HCT116 (cell line): Measurements from ENCODE around the gene SQSTM1. TPM values are rescaled to one million over a fixed set of nuclear protein-coding genes. Genes with fewer than 3 reads are reported as not detected.

Experiments
- ATAC-seq: fragments of 200-7000 bp; cut with Tn5 transposase; 2 replicates; pipeline ENCODE4 v1.9.1; 2020; ENCODE audit warnings: mild to moderate bottlenecking, moderate library complexity
- BruUV-seq: library from RNA; stranded (reverse); fragments of 400-500 nt; replicated peaks from 2 replicates; lab custom pipeline; 2021; lab: Mats Ljungman, UMichigan
- CTCF ChIA-PET: fragments of 300-600 bp; sonication (Branson Sonifier 250); formaldehyde crosslinking; loops from one replicate; lab custom pipeline; 2021; ENCODE audit warnings: antibody characterized with exemption; lab: Charles Lee
- POLR2A ChIA-PET: fragments of 300-600, 350-600 bp; sonication (Branson Sonifier 250); formaldehyde crosslinking; loops from one replicate; lab custom pipeline; 2021; ENCODE audit warnings: antibody characterized with exemption; lab: Charles Lee
- RAD21 ChIA-PET, 2 experiments: fragments of 300-600 bp; sonication (Branson Sonifier 250); formaldehyde crosslinking; loops; one replicate each; lab custom pipeline; 2023; ENCODE audit warnings: low total read pairs in 2 of 2; ENCODE audit not compliant: uncharacterized antibody in 2 of 2, unreplicated experiment in 2 of 2, low non-redundant PET in 1 of 2; lab: Charles Lee
- DNase-seq: peaks from one replicate; pipeline ENCODE4 v3.0.0-alpha.2; 2010; ENCODE audit warnings: low read depth, low spot score
- H2AFZ ChIP-seq: fragments of 200-600 bp; shearing (Covaris generic), sonication (generic); 2 replicates; pipeline ENCODE4 v1.6.1; 2017; ENCODE audit warnings: low read depth, mixed run types, mixed read lengths, antibody characterized with exemption, low read length; ENCODE audit not compliant: poor library complexity, severe bottlenecking
- H3K27ac ChIP-seq: 2 replicates; pipeline ENCODE4 v1.5.1; 2012; ENCODE audit warnings: low read depth, low read length
- H3K27me3 ChIP-seq: fragments of 200-600 bp; sonication (generic); 2 replicates; pipeline ENCODE4 v1.6.1; 2016; ENCODE audit warnings: mixed run types, low read length, mixed read lengths; ENCODE audit not compliant: insufficient read depth
- H3K36me3 ChIP-seq, 2 experiments: fragments of 200-500 bp in 1 of 2; fragments of 200-600 bp in 1 of 2; sonication (Bioruptor generic) in 1 of 2; sonication (generic) in 1 of 2; 2 replicates each; pipeline versions ENCODE4 v1.5.1 to v1.6.1; 2014 to 2016; ENCODE audit warnings: low read length in 2 of 2, inconsistent platforms in 1 of 2, mixed read lengths in 1 of 2, mixed run types in 1 of 2; ENCODE audit not compliant: insufficient read depth in 2 of 2, control insufficient read depth in 1 of 2
- H3K4me1 ChIP-seq, 2 experiments: fragments of 200-600 bp in 1 of 2; sonication (generic) in 1 of 2; 2 replicates each; pipeline versions ENCODE4 v1.5.1 to v1.6.1; 2012 to 2017; ENCODE audit warnings: low read length in 2 of 2, inconsistent platforms in 1 of 2, mild to moderate bottlenecking in 1 of 2, mixed read lengths in 1 of 2, mixed run types in 1 of 2, moderate library complexity in 1 of 2; ENCODE audit not compliant: insufficient read depth in 2 of 2, control insufficient read depth in 1 of 2
- H3K4me2 ChIP-seq: fragments of 200-600 bp; sonication (generic); 2 replicates; pipeline ENCODE4 v1.6.1; 2017; ENCODE audit warnings: mixed run types, low read length, mixed read lengths
- H3K4me3 ChIP-seq, 2 experiments: fragments of 200-600 bp in 1 of 2; sonication (generic) in 1 of 2; replicated peaks in 1 of 2; 2 replicates each; pipeline ENCODE4 v1.5.1; 2011 to 2016; ENCODE audit warnings: low read length in 2 of 2, control low read depth in 1 of 2, low read depth in 1 of 2, mild to moderate bottlenecking in 1 of 2, mixed read lengths in 1 of 2, mixed run types in 1 of 2
- H3K79me2 ChIP-seq: fragments of 200-600 bp; sonication (generic); 2 replicates; pipeline ENCODE4 v1.6.1; 2017; ENCODE audit warnings: mild to moderate bottlenecking, mixed run types, low read length, moderate library complexity, mixed read lengths; ENCODE audit not compliant: insufficient read depth
- H3K9ac ChIP-seq: fragments of 200-600 bp; sonication (generic); 2 replicates; pipeline ENCODE4 v1.6.1; 2016; ENCODE audit warnings: low read length, mixed read lengths
- H3K9me2 ChIP-seq: fragments of 200-600 bp; sonication (generic), shearing (Covaris generic); 2 replicates; pipeline ENCODE4 v1.6.1; 2017; ENCODE audit warnings: mixed run types, mild to moderate bottlenecking, moderate library complexity; ENCODE audit not compliant: insufficient read depth
- H3K9me3 ChIP-seq, 2 experiments: fragments of 200-500 bp in 1 of 2; fragments of 200-600 bp in 1 of 2; sonication (Bioruptor generic) in 1 of 2; sonication (generic) in 1 of 2; 2 replicates each; pipeline ENCODE4 v1.6.1; 2014 to 2017; ENCODE audit warnings: low read length in 2 of 2, mixed read lengths in 2 of 2, inconsistent platforms in 1 of 2, low read depth in 1 of 2, mild to moderate bottlenecking in 1 of 2, mixed run types in 1 of 2, moderate library complexity in 1 of 2; ENCODE audit not compliant: control insufficient read depth in 1 of 2, insufficient read depth in 1 of 2
- H4K20me1 ChIP-seq: fragments of 200-600 bp; sonication (generic), shearing (Covaris generic); 2 replicates; pipeline ENCODE4 v1.6.1; 2017; ENCODE audit warnings: mixed run types, mild to moderate bottlenecking, moderate library complexity; ENCODE audit not compliant: insufficient read depth
- CEBPB ChIP-seq: IDR thresholded peaks from 2 replicates; pipeline ENCODE4 v1.6.1; 2012; ENCODE audit warnings: low read depth
- EZH2phosphoT487 ChIP-seq: fragments of 200-600 bp; IDR thresholded peaks from 2 replicates; pipeline ENCODE4 v1.6.1; 2018; ENCODE audit warnings: antibody characterized with exemption, borderline replicate concordance
- POLR2A ChIP-seq: IDR thresholded peaks from 2 replicates; pipeline ENCODE4 v1.7.0; 2011; ENCODE audit warnings: borderline replicate concordance; ENCODE audit not compliant: insufficient read depth, insufficient read length; ENCODE audit errors: extremely low read depth
- RAD21 ChIP-seq: IDR thresholded peaks from 2 replicates; pipeline ENCODE4 v1.6.1; 2012; ENCODE audit warnings: low read depth, mild to moderate bottlenecking
- YY1 ChIP-seq: IDR thresholded peaks from 2 replicates; pipeline ENCODE4 v1.6.1; 2011; ENCODE audit warnings: low read length, low read depth, moderate library complexity, mild to moderate bottlenecking; ENCODE audit not compliant: insufficient replicate concordance; ENCODE audit errors: extremely low read depth
- ZFX ChIP-seq: fragments of 450-650 bp; IDR thresholded peaks from 2 replicates; pipeline ENCODE4 v1.6.1; 2017
- ZNF274 ChIP-seq: fragments of 200-500 bp; sonication (Bioruptor generic); IDR thresholded peaks from 2 replicates; pipeline ENCODE4 v1.6.1; 2014; ENCODE audit warnings: mild to moderate bottlenecking, low read depth, low read length, inconsistent platforms
- intact Hi-C: fragments of 100-400 bp; cut with micrococcal nuclease; formaldehyde crosslinking; loops from 2 replicates; pipeline ENCODE4 v1.10.0; 2022
- total RNA-seq: library from RNA; stranded (reverse); gene quantifications from one replicate; pipeline ENCODE4 v1.2.1, GENCODE V29; 2021; ENCODE audit not compliant: unreplicated experiment
- TF ChIP-seq, protein P1 (sequence below), 3 experiments: fragments of 200-600 bp in 1 of 3; sonication (generic) in 1 of 3; IDR thresholded peaks in 2 of 3; conservative IDR thresholded peaks in 1 of 3; 2 replicates each; pipeline ENCODE4 v1.5.1; 2012 to 2017; ENCODE audit warnings: low read depth in 2 of 3, low read length in 2 of 3, antibody characterized with exemption in 1 of 3, borderline replicate concordance in 1 of 3, control low read depth in 1 of 3, mild to moderate bottlenecking in 1 of 3, mixed read lengths in 1 of 3, mixed run types in 1 of 3, moderate library complexity in 1 of 3; ENCODE audit not compliant: insufficient read depth in 1 of 3
- TF ChIP-seq, protein P2 (sequence below): IDR thresholded peaks from 2 replicates; pipeline ENCODE4 v1.6.1; 2012

The SQSTM1 gene
- total RNA-seq, 1 experiment from 2014 or later: 299 TPM

DNA sequence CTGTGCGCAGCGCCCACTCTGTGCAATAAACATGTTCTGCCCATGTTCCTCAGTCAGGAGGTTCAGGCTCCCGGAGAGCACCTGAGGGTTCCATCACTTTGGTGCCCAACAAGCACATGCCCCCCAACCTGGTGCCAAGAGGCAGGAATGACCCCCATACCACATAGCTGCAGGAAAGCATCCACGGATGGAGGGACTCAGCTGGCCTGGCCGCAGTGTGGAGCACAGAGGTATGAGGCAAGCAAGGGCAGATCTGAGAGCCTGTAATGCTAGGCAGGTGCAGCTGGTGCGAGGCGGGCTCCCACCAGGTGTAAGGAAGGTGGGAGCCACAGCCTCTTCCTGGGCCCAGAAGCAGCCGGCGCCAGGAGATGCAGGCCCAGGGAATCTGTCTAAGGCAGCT lies 42.2 kb downstream of the SQSTM1 start:
- TF ChIP-seq POLR2A: no peak
- TF ChIP-seq, protein P1, sequence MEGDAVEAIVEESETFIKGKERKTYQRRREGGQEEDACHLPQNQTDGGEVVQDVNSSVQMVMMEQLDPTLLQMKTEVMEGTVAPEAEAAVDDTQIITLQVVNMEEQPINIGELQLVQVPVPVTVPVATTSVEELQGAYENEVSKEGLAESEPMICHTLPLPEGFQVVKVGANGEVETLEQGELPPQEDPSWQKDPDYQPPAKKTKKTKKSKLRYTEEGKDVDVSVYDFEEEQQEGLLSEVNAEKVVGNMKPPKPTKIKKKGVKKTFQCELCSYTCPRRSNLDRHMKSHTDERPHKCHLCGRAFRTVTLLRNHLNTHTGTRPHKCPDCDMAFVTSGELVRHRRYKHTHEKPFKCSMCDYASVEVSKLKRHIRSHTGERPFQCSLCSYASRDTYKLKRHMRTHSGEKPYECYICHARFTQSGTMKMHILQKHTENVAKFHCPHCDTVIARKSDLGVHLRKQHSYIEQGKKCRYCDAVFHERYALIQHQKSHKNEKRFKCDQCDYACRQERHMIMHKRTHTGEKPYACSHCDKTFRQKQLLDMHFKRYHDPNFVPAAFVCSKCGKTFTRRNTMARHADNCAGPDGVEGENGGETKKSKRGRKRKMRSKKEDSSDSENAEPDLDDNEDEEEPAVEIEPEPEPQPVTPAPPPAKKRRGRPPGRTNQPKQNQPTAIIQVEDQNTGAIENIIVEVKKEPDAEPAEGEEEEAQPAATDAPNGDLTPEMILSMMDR (IDR thresholded peaks at IDR 0.05 in 2 of 3, conservative IDR thresholded peaks at IDR 0.05 in 1 of 3; ENCODE audit: borderline replicate concordance in 1 of 3, insufficient read depth in 1 of 3, low read depth in 2 of 3, low read length in 2 of 3): no peak
- no peak for TF ChIP-seq CEBPB
- TF ChIP-seq EZH2phosphoT487: no peak
- no peak for TF ChIP-seq YY1
- no peak for TF ChIP-seq ZFX
- no peak for TF ChIP-seq RAD21
- TF ChIP-seq, protein P2, sequence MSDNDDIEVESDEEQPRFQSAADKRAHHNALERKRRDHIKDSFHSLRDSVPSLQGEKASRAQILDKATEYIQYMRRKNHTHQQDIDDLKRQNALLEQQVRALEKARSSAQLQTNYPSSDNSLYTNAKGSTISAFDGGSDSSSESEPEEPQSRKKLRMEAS: no peak
- TF ChIP-seq ZNF274: no peak
- CTCF ChIA-PET: no interaction called here
- no peak overlapping the region for H3K9ac ChIP-seq
- no peak overlapping the region for H2AFZ ChIP-seq
- RAD21 ChIA-PET: no interaction called here
- H3K79me2 ChIP-seq: peaks cover 2% of the 10 kb centered on the region; the same call in 1 of the 2 replicates
- no peak overlapping the region for H3K4me3 ChIP-seq
- intact Hi-C loops: no loop called here
- H3K27ac ChIP-seq: no peak overlapping the region
- H3K4me1 ChIP-seq: peaks cover 0 to 7% of the 10 kb centered on the region in 2 experiments; a peak in 1 of 4 replicates
- POLR2A ChIA-PET: no interaction called here
- H3K9me3 ChIP-seq: no peaks in the 10 kb centered on the region
- H3K36me3 ChIP-seq: peaks cover 11 to 15% of the 10 kb centered on the region in 2 experiments; a peak in 3 of 4 replicates
- H4K20me1 ChIP-seq: no peaks in the 10 kb centered on the region
- no TSS peak for BruUV-seq
- no peaks in the 10 kb centered on the region for H3K27me3 ChIP-seq
- no peak for ATAC-seq
- DNase-seq: no peak
- H3K9me2 ChIP-seq: no peaks in the 10 kb centered on the region
- no peak overlapping the region for H3K4me2 ChIP-seq
